Gastrocnemius medialis (tissue), 4 donors: ENCODE data around the gene ARF1.

Experiments used
- POLR2A ChIP-seq, 2 donors: fragments of 450-650 bp; IDR thresholded peaks; one replicate each; pipeline ENCODE4 v1.6.1; 2017; ENCODE audit warnings: antibody characterized with exemption in 2 of 2, mild to moderate bottlenecking in 2 of 2, moderate library complexity in 2 of 2
- TF ChIP-seq, protein P1 (sequence below), 5 experiments: fragments of 450-650 bp in 3 of 5; fragments of 200-600 bp in 2 of 5; sonication (generic) in 2 of 5; IDR thresholded peaks in 4 of 5; conservative IDR thresholded peaks in 1 of 5; 1 replicate in 4 of 5; 2 replicates in 1 of 5; pipeline ENCODE4 v1.5.1; 2016 to 2019; ENCODE audit warnings: antibody characterized with exemption in 5 of 5, mild to moderate bottlenecking in 3 of 5, moderate library complexity in 3 of 5

GRCh38 chr1:228072658-228073043 lies 9.9 kb upstream of the ARF1 start:
- TF ChIP-seq, protein P1, sequence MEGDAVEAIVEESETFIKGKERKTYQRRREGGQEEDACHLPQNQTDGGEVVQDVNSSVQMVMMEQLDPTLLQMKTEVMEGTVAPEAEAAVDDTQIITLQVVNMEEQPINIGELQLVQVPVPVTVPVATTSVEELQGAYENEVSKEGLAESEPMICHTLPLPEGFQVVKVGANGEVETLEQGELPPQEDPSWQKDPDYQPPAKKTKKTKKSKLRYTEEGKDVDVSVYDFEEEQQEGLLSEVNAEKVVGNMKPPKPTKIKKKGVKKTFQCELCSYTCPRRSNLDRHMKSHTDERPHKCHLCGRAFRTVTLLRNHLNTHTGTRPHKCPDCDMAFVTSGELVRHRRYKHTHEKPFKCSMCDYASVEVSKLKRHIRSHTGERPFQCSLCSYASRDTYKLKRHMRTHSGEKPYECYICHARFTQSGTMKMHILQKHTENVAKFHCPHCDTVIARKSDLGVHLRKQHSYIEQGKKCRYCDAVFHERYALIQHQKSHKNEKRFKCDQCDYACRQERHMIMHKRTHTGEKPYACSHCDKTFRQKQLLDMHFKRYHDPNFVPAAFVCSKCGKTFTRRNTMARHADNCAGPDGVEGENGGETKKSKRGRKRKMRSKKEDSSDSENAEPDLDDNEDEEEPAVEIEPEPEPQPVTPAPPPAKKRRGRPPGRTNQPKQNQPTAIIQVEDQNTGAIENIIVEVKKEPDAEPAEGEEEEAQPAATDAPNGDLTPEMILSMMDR (IDR thresholded peaks at IDR 0.05 in 4 of 5, conservative IDR thresholded peaks at IDR 0.05 in 1 of 5): no peak
- no peak for TF ChIP-seq POLR2A (IDR thresholded peaks at IDR 0.05)
